ENCODE data around the gene ZNF33A.
A peak's percentile ranks its signal among the peaks of the same experiment; 100 is the strongest.
"Not testable (repeated sequence)": the region's sequence is repeated elsewhere in the genome, so short reads cannot be mapped to it uniquely, and the experiment has no call there.

ZNF33A gene

GRCh38 chr10:38010119-38010903, at the start of gene ZNF33A:
Gene ZNF33A, plus strand, starts transcription at chr10:38010675. Its CDS starts 1,667 bp downstream, at chr10:38012342.
- DNase-seq: peak; percentile 94

- no peak for DNase-seq
These were observed 45.5 kb upstream of the ZNF33A start for GRCh38 chr10:37965006-37965405.

- DNase-seq: no peak
These were observed 38.1 kb upstream of the ZNF33A start for GRCh38 chr10:37972396-37972795.

- peak; percentile 9 for DNase-seq
These were observed 35.0 kb upstream of the ZNF33A start for GRCh38 chr10:37975401-37975991.

- DNase-seq: peak; percentile 97
These were observed 34.2 kb upstream of the ZNF33A start, which contains the start of gene ZNF25 for GRCh38 chr10:37976091-37976879. Gene ZNF25, minus strand, starts transcription at chr10:37976647. Its CDS starts 4,925 bp downstream, at chr10:37971722.

- DNase-seq: no peak
These were observed 33.6 kb upstream of the ZNF33A start for GRCh38 chr10:37976880-37977203.

- no peak for DNase-seq
These were observed 18.8 kb upstream of the ZNF33A start for GRCh38 chr10:37991655-37992054.

GRCh38 chr10:37992083-37992482, 18.4 kb upstream of the ZNF33A start:
- no peak for DNase-seq

- DNase-seq: not testable (repeated sequence)
These were observed 11.6 kb upstream of the ZNF33A start for GRCh38 chr10:37998920-37999319.

GRCh38 chr10:38000474-38000873, 10.0 kb upstream of the ZNF33A start:
- DNase-seq: not testable (repeated sequence)

GRCh38 chr10:38003026-38003425, 7.4 kb upstream of the ZNF33A start:
- no peak for DNase-seq

- DNase-seq: no peak
These were observed 6.9 kb upstream of the ZNF33A start for GRCh38 chr10:38003588-38003987.

- no peak for DNase-seq
These were observed 2.9 kb upstream of the ZNF33A start for GRCh38 chr10:38007551-38007950.

- no peak for DNase-seq
These were observed 2.5 kb upstream of the ZNF33A start for GRCh38 chr10:38007991-38008390.

- DNase-seq: no peak
These were observed 5.9 kb downstream of the ZNF33A start for GRCh38 chr10:38016354-38016753.

- DNase-seq: not testable (repeated sequence)
These were observed 8.6 kb downstream of the ZNF33A start for GRCh38 chr10:38019124-38019523.

GRCh38 chr10:38025283-38025682, 14.8 kb downstream of the ZNF33A start:
- DNase-seq: no peak

- DNase-seq: no peak
These were observed 17.5 kb downstream of the ZNF33A start for GRCh38 chr10:38027986-38028385.

GRCh38 chr10:38032886-38033285, 22.4 kb downstream of the ZNF33A start:
- DNase-seq: no peak

- no peak for DNase-seq
These were observed 27.8 kb downstream of the ZNF33A start for GRCh38 chr10:38038107-38038931.

- DNase-seq: no peak
These were observed 28.4 kb downstream of the ZNF33A start for GRCh38 chr10:38038932-38039245.

GRCh38 chr10:38043516-38043915, 33.0 kb downstream of the ZNF33A start:
- no peak for DNase-seq

GRCh38 chr10:38045129-38045528, 34.7 kb downstream of the ZNF33A start:
- no peak for DNase-seq

All from NCI-H345 (cell line).